ENCODE data around the gene MMP3. TPM values are rescaled to one million over a fixed set of nuclear protein-coding genes. Genes with fewer than 3 reads are reported as not detected.

The MMP3 gene
- total RNA-seq, 2 donors from 2014 or later = 1.1 to 1.6 TPM

DNA sequence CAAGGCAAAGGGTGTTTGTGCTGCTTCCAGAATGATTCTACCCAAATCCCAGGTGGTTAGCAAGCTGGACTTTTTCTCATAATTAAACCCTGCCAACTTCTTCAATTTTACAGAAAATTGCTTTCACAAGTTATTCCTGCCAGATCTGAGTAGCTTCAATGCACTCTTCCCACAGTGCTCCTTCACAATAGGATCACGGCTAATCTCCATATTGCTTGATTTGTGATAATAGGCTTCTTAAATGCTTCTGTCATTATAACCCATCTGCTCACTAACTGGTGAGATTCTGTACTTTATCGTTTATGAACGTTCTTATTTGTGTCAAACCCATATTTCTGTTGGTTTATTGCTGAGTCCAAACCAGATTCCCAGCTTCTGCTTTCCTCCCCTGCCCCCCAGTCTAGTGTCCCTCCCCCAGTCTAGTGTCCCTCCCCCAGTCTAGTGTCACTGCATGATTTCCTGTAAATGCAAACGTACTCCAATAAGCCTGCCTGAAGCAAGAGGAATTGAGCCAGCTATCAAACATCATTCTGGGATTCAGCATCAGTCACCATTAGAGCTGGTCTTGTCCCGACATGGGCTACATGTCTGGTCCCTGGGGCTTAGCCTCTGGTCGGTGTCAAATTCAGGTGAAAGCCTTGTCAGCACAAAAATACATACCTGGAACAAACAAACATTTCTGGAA lies 14.0 kb downstream of the MMP3 start:
- no peaks in the 10 kb centered on the region for H3K4me1 ChIP-seq
- TF ChIP-seq, protein P1, sequence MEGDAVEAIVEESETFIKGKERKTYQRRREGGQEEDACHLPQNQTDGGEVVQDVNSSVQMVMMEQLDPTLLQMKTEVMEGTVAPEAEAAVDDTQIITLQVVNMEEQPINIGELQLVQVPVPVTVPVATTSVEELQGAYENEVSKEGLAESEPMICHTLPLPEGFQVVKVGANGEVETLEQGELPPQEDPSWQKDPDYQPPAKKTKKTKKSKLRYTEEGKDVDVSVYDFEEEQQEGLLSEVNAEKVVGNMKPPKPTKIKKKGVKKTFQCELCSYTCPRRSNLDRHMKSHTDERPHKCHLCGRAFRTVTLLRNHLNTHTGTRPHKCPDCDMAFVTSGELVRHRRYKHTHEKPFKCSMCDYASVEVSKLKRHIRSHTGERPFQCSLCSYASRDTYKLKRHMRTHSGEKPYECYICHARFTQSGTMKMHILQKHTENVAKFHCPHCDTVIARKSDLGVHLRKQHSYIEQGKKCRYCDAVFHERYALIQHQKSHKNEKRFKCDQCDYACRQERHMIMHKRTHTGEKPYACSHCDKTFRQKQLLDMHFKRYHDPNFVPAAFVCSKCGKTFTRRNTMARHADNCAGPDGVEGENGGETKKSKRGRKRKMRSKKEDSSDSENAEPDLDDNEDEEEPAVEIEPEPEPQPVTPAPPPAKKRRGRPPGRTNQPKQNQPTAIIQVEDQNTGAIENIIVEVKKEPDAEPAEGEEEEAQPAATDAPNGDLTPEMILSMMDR (IDR thresholded peaks at IDR 0.05) = no peak
- H3K27ac ChIP-seq = no peak overlapping the region
- H3K4me3 ChIP-seq = no peak overlapping the region
- intact Hi-C loops (cut with DNase I) = no loop called here
- H3K27me3 ChIP-seq = no peaks in the 10 kb centered on the region
- H3K9me3 ChIP-seq = no peaks in the 10 kb centered on the region
- H3K36me3 ChIP-seq = no peaks in the 10 kb centered on the region
- no peak overlapping the region for H3K9ac ChIP-seq (ENCODE audit: low read depth in 2 of 2, low read length in 2 of 2)
- DNase-seq = no peak

DNA sequence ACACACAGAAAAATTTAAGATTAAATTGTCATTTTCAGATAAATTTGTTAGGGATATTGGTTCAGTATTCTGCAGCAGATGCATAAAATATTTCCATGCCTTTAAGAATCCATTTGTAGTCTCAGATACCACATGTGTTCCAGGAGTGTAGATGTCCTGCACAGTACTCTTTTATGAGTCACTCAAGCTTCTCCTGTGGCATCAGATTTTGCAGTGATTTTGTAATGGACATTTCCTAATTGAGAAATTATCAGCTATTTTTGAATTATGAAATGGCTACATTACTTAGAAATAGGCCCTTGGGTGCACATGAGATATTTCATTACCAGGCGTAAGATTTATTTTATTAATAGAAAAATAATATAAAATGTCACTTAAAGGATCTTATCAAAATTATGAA lies 18.9 kb downstream of the MMP3 start:
- Histone ChIP-seq H3K9ac (ENCODE audit: low read depth in 2 of 2, low read length in 2 of 2) (no peak overlapping the region), H3K36me3 (no peaks in the 10 kb centered on the region), H3K27ac (no peak overlapping the region), H3K9me3 (no peaks in the 10 kb centered on the region), H3K4me1 (no peaks in the 10 kb centered on the region), H3K27me3 (no peaks in the 10 kb centered on the region), H3K4me3 (no peak overlapping the region)
- TF ChIP-seq, protein P1 (IDR thresholded peaks at IDR 0.05) = no peak
- no peak for DNase-seq
- intact Hi-C loops (cut with DNase I) = no loop called here

DNA sequence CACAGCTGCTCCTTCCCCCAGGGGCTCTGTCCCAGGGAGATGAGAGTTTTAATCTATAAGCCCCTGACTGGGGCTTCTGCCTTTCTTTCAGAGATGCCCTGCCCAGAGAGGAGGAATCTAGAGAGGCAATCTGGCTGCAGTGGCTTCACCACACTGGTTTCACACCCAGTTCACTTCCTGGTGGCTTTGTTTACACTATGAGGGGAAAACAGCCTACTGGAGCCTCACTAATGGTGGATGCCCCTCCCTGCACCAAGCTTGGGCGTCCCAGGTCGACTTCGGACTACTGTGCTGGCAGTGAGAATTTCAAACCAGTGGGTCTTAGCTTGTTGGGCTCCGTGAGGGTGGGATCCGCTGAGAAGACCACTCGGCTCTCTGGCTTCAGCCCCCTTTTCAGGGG lies 23.9 kb downstream of the MMP3 start:
- TF ChIP-seq, protein P1 (IDR thresholded peaks at IDR 0.05) = no peak
- intact Hi-C loops (cut with DNase I) = no loop called here

DNA sequence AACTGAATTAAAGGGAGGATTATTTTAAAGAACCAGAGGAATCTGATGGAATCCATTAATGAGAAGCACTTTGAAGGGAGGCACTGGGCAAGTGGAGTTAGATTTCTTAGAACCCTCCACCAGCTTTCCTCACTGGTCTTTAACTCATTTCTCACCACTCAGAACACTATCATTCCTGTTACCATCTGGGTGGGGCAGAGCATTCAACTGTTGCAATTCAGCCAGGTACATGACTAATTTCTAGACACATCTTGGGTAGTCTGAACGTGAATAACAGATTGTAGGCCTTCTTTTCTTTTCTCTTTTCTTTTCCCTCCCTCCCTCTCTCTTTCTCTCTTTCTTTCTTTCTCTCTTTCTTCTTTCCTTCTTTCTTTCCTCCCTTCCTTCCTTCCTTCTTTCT lies 29.9 kb downstream of the MMP3 start:
- intact Hi-C loops (cut with DNase I) = loop anchor here (5.0 kb wide), 1 partner anchor 129 kb away; no protein-coding TSS in a partner anchor
- no peaks in the 10 kb centered on the region for H3K27me3 ChIP-seq

More for the DNA sequence above, 23.9 kb downstream of the MMP3 start:
- DNase-seq = no peak
- H3K4me1 ChIP-seq = no peaks in the 10 kb centered on the region
- H3K4me3 ChIP-seq = no peak overlapping the region
- H3K27me3 ChIP-seq = no peaks in the 10 kb centered on the region
- no peaks in the 10 kb centered on the region for H3K36me3 ChIP-seq
- no peak overlapping the region for H3K27ac ChIP-seq
- H3K9ac ChIP-seq (ENCODE audit: low read depth in 2 of 2, low read length in 2 of 2) = no peak overlapping the region
- no peaks in the 10 kb centered on the region for H3K9me3 ChIP-seq

DNA sequence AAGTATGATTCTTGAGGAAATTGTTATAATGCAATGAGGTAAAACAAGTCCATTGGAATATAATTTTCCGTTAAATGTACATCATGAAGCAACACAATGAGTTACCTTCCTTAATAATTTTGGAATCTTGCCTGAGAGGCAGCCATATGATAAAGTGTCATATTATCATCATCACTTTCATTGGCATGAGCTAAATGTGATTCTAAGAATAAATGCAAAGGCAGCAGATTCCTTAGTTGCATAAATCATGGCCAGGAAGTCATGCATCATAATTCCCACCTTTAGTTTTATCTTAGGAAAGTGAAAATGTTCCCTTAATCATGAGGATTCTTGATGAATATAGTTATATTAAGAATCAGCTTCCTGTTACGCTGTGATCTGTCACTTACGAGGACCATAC lies 31.2 kb downstream of the MMP3 start:
- intact Hi-C loops (cut with DNase I) = loop anchor here (5.0 kb wide), 1 partner anchor 130 kb away; no protein-coding TSS in a partner anchor
- H3K27ac ChIP-seq = no peak overlapping the region
- no peak overlapping the region for H3K4me3 ChIP-seq
- TF ChIP-seq, protein P1 (IDR thresholded peaks at IDR 0.05) = no peak
- no peak overlapping the region for H3K9ac ChIP-seq (ENCODE audit: low read depth in 2 of 2, low read length in 2 of 2)
- H3K36me3 ChIP-seq = no peaks in the 10 kb centered on the region
- H3K4me1 ChIP-seq = no peaks in the 10 kb centered on the region
- H3K27me3 ChIP-seq = no peaks in the 10 kb centered on the region
- DNase-seq = no peak
- H3K9me3 ChIP-seq = no peaks in the 10 kb centered on the region

More for the DNA sequence above, 29.9 kb downstream of the MMP3 start:
- H3K4me1 ChIP-seq = no peaks in the 10 kb centered on the region
- H3K4me3 ChIP-seq = no peak overlapping the region
- H3K36me3 ChIP-seq = no peaks in the 10 kb centered on the region
- no peaks in the 10 kb centered on the region for H3K9me3 ChIP-seq
- H3K27ac ChIP-seq = no peak overlapping the region
- no peak overlapping the region for H3K9ac ChIP-seq (ENCODE audit: low read depth in 2 of 2, low read length in 2 of 2)
- no peak for DNase-seq
- TF ChIP-seq, protein P1 (IDR thresholded peaks at IDR 0.05) = no peak
